Nephron progenitor cell (in vitro differentiated cells): ENCODE results near the gene CLDN1.

Experiments used
- DNase-seq: peaks from one replicate; pipeline ENCODE4 v3.0.0; 2021
- H3K27ac Mint-ChIP-seq: 2 replicates; pipeline ENCODE4 v1.8.0; 2021; ENCODE audit warnings: mild to moderate bottlenecking, moderate library complexity, mixed read lengths
- H3K27me3 Mint-ChIP-seq: 2 replicates; pipeline ENCODE4 v1.8.0; 2021; ENCODE audit warnings: mild to moderate bottlenecking, low read depth, mixed read lengths; ENCODE audit not compliant: poor library complexity
- H3K36me3 Mint-ChIP-seq: 2 replicates; pipeline ENCODE4 v1.8.0; 2021; ENCODE audit warnings: low read depth, mixed read lengths
- H3K4me1 Mint-ChIP-seq: 2 replicates; pipeline ENCODE4 v1.8.0; 2021; ENCODE audit warnings: mixed read lengths
- H3K4me3 Mint-ChIP-seq: 2 replicates; pipeline ENCODE4 v1.8.0; 2021; ENCODE audit warnings: mild to moderate bottlenecking, moderate library complexity, mixed read lengths
- H3K9me3 Mint-ChIP-seq: 2 replicates; pipeline ENCODE4 v1.8.0; 2021; ENCODE audit warnings: mild to moderate bottlenecking, moderate library complexity, mixed read lengths
- CTCF ChIP-seq: fragments of 200-600 bp; sonication (generic); IDR thresholded peaks from 2 replicates; pipeline ENCODE4 v1.5.0; 2021; ENCODE audit warnings: antibody characterized with exemption

CLDN1 gene

DNA sequence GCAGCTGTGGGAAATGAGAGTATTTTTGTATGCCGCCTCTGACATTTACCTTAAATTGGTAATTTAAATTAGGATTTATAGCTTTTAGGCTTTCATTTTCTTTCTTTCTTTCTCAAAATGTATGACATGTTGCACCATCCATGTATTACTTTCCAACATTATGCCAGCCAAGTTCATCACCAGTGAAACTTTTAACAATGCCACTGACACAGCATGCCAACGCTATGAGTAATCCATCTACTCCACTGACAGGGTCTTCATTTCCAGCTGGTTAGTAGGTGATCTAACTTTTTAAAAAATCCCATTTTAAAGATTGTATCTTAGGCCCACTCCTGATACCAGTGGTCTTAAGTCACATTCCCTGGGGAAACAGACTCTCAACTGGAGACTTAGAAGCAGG lies 43.9 kb upstream of the CLDN1 start:
- TF ChIP-seq CTCF = no peak
- H3K4me3 Mint-ChIP-seq = no peak overlapping the region
- H3K36me3 Mint-ChIP-seq = no peaks in the 10 kb centered on the region
- no peak overlapping the region for H3K27ac Mint-ChIP-seq
- peaks cover 7% of the 10 kb centered on the region for H3K9me3 Mint-ChIP-seq
- peaks cover 4% of the 10 kb centered on the region for H3K27me3 Mint-ChIP-seq
- H3K4me1 Mint-ChIP-seq = peaks cover 26% of the 10 kb centered on the region
- no peak for DNase-seq

DNA sequence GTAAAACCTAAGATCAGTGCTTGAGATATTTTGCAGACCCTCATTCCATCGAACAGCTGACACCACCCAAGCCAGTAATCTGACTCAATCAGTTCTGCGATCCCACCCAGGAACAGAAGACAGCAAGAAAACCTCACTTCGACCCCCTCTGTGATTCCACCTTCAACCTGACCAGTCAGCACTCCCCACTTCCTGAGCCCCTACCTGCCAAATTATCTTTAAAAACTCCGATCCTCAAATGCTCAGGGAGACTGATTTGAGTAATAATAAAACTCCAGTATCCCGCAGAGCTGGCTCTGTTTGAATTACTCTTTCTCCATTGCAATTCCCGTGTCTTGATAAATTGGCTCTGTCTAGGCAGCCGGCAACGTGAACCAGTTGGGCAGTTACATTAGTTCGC lies 40.0 kb upstream of the CLDN1 start:
- Mint-ChIP-seq H3K36me3 (no peaks in the 10 kb centered on the region), H3K27ac (no peak overlapping the region), H3K4me1 (peaks cover 26% of the 10 kb centered on the region), H3K27me3 (peaks cover 4% of the 10 kb centered on the region), H3K4me3 (no peak overlapping the region), H3K9me3 (peaks cover 7% of the 10 kb centered on the region)
- DNase-seq = no peak
- no peak for TF ChIP-seq CTCF

- peaks cover 26% of the 10 kb centered on the region for H3K4me1 Mint-ChIP-seq
- no peak for DNase-seq
- peaks cover 4% of the 10 kb centered on the region for H3K27me3 Mint-ChIP-seq
- H3K36me3 Mint-ChIP-seq = no peaks in the 10 kb centered on the region
- no peak overlapping the region for H3K27ac Mint-ChIP-seq
- no peak overlapping the region for H3K4me3 Mint-ChIP-seq
- no peak for TF ChIP-seq CTCF
- peaks cover 7% of the 10 kb centered on the region for H3K9me3 Mint-ChIP-seq
These were observed 39.5 kb upstream of the CLDN1 start for GRCh38 chr3:190361791-190362190.

GRCh38 chr3:190360228-190360627 lies 38.0 kb upstream of the CLDN1 start:
- H3K4me1 Mint-ChIP-seq = peaks cover 14% of the 10 kb centered on the region
- no peaks in the 10 kb centered on the region for H3K36me3 Mint-ChIP-seq
- H3K27me3 Mint-ChIP-seq = peaks cover 4% of the 10 kb centered on the region
- peaks cover 7% of the 10 kb centered on the region for H3K9me3 Mint-ChIP-seq
- no peak for DNase-seq
- TF ChIP-seq CTCF = no peak
- H3K4me3 Mint-ChIP-seq = no peak overlapping the region
- no peak overlapping the region for H3K27ac Mint-ChIP-seq

DNA sequence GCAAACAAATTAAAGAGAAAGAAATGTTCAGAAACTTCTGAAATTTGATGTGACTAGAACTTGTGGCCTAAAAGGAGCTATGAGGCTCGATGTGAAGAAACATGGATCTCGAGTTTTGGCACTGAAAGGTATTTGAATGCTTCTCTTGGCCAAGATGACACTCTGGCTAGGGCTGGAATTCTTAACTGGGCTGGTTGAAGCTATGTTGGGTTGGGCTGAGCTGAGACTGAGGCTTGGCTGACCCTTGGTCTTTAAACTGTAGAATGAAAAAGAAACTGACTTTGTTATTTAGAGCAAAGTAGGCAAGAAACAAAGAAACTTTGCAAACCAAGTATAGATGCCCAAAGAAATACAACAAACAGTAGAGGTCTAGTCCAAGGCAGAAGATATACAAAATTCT lies 37.6 kb upstream of the CLDN1 start:
- no peak overlapping the region for H3K4me3 Mint-ChIP-seq
- peaks cover 4% of the 10 kb centered on the region for H3K27me3 Mint-ChIP-seq
- H3K27ac Mint-ChIP-seq = no peak overlapping the region
- peaks cover 10% of the 10 kb centered on the region for H3K4me1 Mint-ChIP-seq
- TF ChIP-seq CTCF = no peak
- peaks cover 7% of the 10 kb centered on the region for H3K9me3 Mint-ChIP-seq
- H3K36me3 Mint-ChIP-seq = no peaks in the 10 kb centered on the region
- DNase-seq = no peak

GRCh38 chr3:190357468-190357867 lies 35.2 kb upstream of the CLDN1 start:
- no peak for DNase-seq
- Mint-ChIP-seq H3K4me3 (no peak overlapping the region), H3K36me3 (no peaks in the 10 kb centered on the region), H3K4me1 (peaks cover 4% of the 10 kb centered on the region), H3K9me3 (peaks cover 12% of the 10 kb centered on the region), H3K27me3 (peaks cover 4% of the 10 kb centered on the region), H3K27ac (no peak overlapping the region)
- no peak for TF ChIP-seq CTCF
